IMR-90 (cell line): Measurements from ENCODE around the gene DDA1. TPM values are rescaled to one million over a fixed set of nuclear protein-coding genes. Genes with fewer than 3 reads are reported as not detected.

Experiments used
- ATAC-seq: fragments of 200-7000 bp; cut with Tn5 transposase; 2 replicates; pipeline ENCODE4 v1.9.1; 2020; ENCODE audit warnings: low read depth, mild to moderate bottlenecking, moderate library complexity
- BruUV-seq: library from RNA; stranded (reverse); fragments of 400-500 nt; replicated peaks from 2 replicates; lab custom pipeline; 2021; lab: Mats Ljungman, UMichigan
- CTCF ChIA-PET: fragments of 300-600 bp; formaldehyde crosslinking; extraction: SDS; loops from one replicate; lab custom pipeline; 2021; ENCODE audit warnings: antibody characterized with exemption; lab: Yijun Ruan, JAX
- POLR2A ChIA-PET: fragments of 300-600 bp; sonication (Branson Sonifier 250); formaldehyde crosslinking; loops from one replicate; lab custom pipeline; 2022; ENCODE audit warnings: antibody characterized with exemption; ENCODE audit not compliant: unreplicated experiment; lab: Charles Lee
- DNase-seq: peaks from one replicate; pipeline ENCODE4 v3.0.0; 2013
- H2AFZ ChIP-seq: replicated peaks from 2 replicates; pipeline ENCODE3; 2013; ENCODE audit warnings: low read length, mild to moderate bottlenecking; ENCODE audit not compliant: poor library complexity
- H2AK5ac ChIP-seq: 2 replicates; pipeline ENCODE4 v1.6.1; 2013; ENCODE audit warnings: low read depth, low read length, inconsistent platforms
- H2AK9ac ChIP-seq: replicated peaks from 2 replicates; pipeline ENCODE3; 2013; ENCODE audit warnings: mild to moderate bottlenecking, low read depth, low read length, moderate library complexity; ENCODE audit not compliant: poor library complexity
- H2BK120ac ChIP-seq: 2 replicates; pipeline ENCODE4 v1.6.1; 2013; ENCODE audit warnings: low read depth, low read length, inconsistent platforms
- H2BK15ac ChIP-seq: 3 replicates; pipeline ENCODE4 v1.6.1; 2013; ENCODE audit warnings: low read depth, low read length, inconsistent platforms
- H2BK20ac ChIP-seq: 2 replicates; pipeline ENCODE4 v1.6.1; 2013; ENCODE audit warnings: low read depth, mild to moderate bottlenecking, inconsistent platforms, low read length, moderate library complexity
- H2BK5ac ChIP-seq: 2 replicates; pipeline ENCODE4 v1.6.1; 2013; ENCODE audit warnings: mild to moderate bottlenecking, low read depth, low read length, inconsistent platforms; ENCODE audit not compliant: poor library complexity, severe bottlenecking
- H3K14ac ChIP-seq: replicated peaks from 2 replicates; pipeline ENCODE4 v1.6.1; 2013; ENCODE audit warnings: low read depth, low read length, inconsistent platforms
- H3K18ac ChIP-seq: 2 replicates; pipeline ENCODE4 v1.6.1; 2013; ENCODE audit warnings: low read depth, low read length, control low read depth
- H3K23ac ChIP-seq: 2 replicates; pipeline ENCODE4 v1.6.1; 2013; ENCODE audit warnings: low read depth, low read length, inconsistent platforms
- H3K27ac ChIP-seq: 2 replicates; pipeline ENCODE4 v1.5.1; 2013; ENCODE audit warnings: mild to moderate bottlenecking, control low read depth, low read length; ENCODE audit not compliant: insufficient read depth
- H3K27me3 ChIP-seq: 2 replicates; pipeline ENCODE4 v1.6.1; 2013; ENCODE audit warnings: low read length; ENCODE audit not compliant: control insufficient read depth, insufficient read depth
- H3K36me3 ChIP-seq: 2 replicates; pipeline ENCODE4 v1.6.1; 2013; ENCODE audit warnings: low read length, mixed read lengths; ENCODE audit not compliant: control insufficient read depth, insufficient read depth
- H3K4ac ChIP-seq: 2 replicates; pipeline ENCODE4 v1.6.1; 2013; ENCODE audit warnings: low read depth, low read length, inconsistent platforms
- H3K4me1 ChIP-seq: 2 replicates; pipeline ENCODE4 v1.6.1; 2013; ENCODE audit warnings: low read length, mixed read lengths; ENCODE audit not compliant: control insufficient read depth, insufficient read depth
- H3K4me2 ChIP-seq: 2 replicates; pipeline ENCODE4 v1.6.1; 2013; ENCODE audit warnings: low read depth, mild to moderate bottlenecking, control low read depth, low read length, moderate library complexity
- H3K4me3 ChIP-seq: 2 replicates; pipeline ENCODE4 v1.5.1; 2013; ENCODE audit warnings: low read depth, mild to moderate bottlenecking, control low read depth, low read length, moderate library complexity; ENCODE audit not compliant: insufficient read depth
- H3K56ac ChIP-seq: 2 replicates; pipeline ENCODE4 v1.6.1; 2013; ENCODE audit warnings: low read length, inconsistent platforms; ENCODE audit not compliant: insufficient read depth; ENCODE audit errors: extremely low read depth
- H3K79me1 ChIP-seq, 2 experiments: 2 replicates each; pipeline ENCODE4 v1.6.1; 2013; ENCODE audit warnings: low read length in 2 of 2, inconsistent platforms in 1 of 2, low read depth in 1 of 2
- H3K9ac ChIP-seq: 2 replicates; pipeline ENCODE4 v1.6.1; 2013; ENCODE audit warnings: low read depth, low read length, control low read depth
- H3K9me1 ChIP-seq: 2 replicates; pipeline ENCODE4 v1.6.1; 2013; ENCODE audit warnings: low read length, inconsistent platforms; ENCODE audit not compliant: insufficient read depth
- H3K9me3 ChIP-seq: 2 replicates; pipeline ENCODE4 v1.6.1; 2013; ENCODE audit warnings: low read length; ENCODE audit not compliant: control insufficient read depth, insufficient read depth
- H4K20me1 ChIP-seq: 2 replicates; pipeline ENCODE4 v1.6.1; 2013; ENCODE audit warnings: low read length, inconsistent platforms; ENCODE audit not compliant: insufficient read depth
- H4K5ac ChIP-seq: 2 replicates; pipeline ENCODE4 v1.6.1; 2013; ENCODE audit warnings: mild to moderate bottlenecking, low read depth, low read length, control low read depth
- H4K8ac ChIP-seq, 2 experiments: 2 replicates each; pipeline ENCODE4 v1.6.1; 2013; ENCODE audit warnings: low read depth in 2 of 2, low read length in 2 of 2, control low read depth in 1 of 2, inconsistent platforms in 1 of 2
- H4K91ac ChIP-seq: 2 replicates; pipeline ENCODE4 v1.6.1; 2013; ENCODE audit warnings: low read depth, low read length, inconsistent platforms; ENCODE audit not compliant: insufficient read depth
- CEBPB ChIP-seq: IDR thresholded peaks from 2 replicates; pipeline ENCODE4 v1.6.1; 2012; ENCODE audit warnings: low read depth, low read length, improper control_type of control experiment
- CHD1 ChIP-seq: IDR thresholded peaks from 2 replicates; pipeline ENCODE4 v1.6.1; 2012; ENCODE audit warnings: low read depth, low read length, improper control_type of control experiment
- FOS ChIP-seq: fragments of 150-350 bp; IDR thresholded peaks from 2 replicates; pipeline ENCODE4 v1.6.1; 2016; ENCODE audit warnings: low read depth, low read length
- MAFK ChIP-seq: IDR thresholded peaks from 2 replicates; pipeline ENCODE4 v1.6.1; 2012; ENCODE audit warnings: low read depth, low read length, improper control_type of control experiment
- MAZ ChIP-seq: IDR thresholded peaks from 2 replicates; pipeline ENCODE4 v1.6.1; 2012; ENCODE audit warnings: low read depth, mild to moderate bottlenecking, low read length, improper control_type of control experiment, moderate library complexity, borderline replicate concordance
- MXI1 ChIP-seq: IDR thresholded peaks from 2 replicates; pipeline ENCODE4 v1.6.1; 2012; ENCODE audit warnings: low read depth, mild to moderate bottlenecking, low read length, moderate library complexity, borderline replicate concordance
- NFE2L2 ChIP-seq: fragments of 150-350 bp; IDR thresholded peaks from 2 replicates; pipeline ENCODE4 v1.6.1; 2016; ENCODE audit warnings: low read depth, mild to moderate bottlenecking, low read length
- POLR2A ChIP-seq: IDR thresholded peaks from 2 replicates; pipeline ENCODE4 v1.6.1; 2012; ENCODE audit warnings: mild to moderate bottlenecking, low read depth, low read length
- RAD21 ChIP-seq: IDR thresholded peaks from 2 replicates; pipeline ENCODE4 v1.6.1; 2012; ENCODE audit warnings: low read length, improper control_type of control experiment
- RCOR1 ChIP-seq: IDR thresholded peaks from 2 replicates; pipeline ENCODE4 v1.6.1; 2012; ENCODE audit warnings: mild to moderate bottlenecking, low read length, improper control_type of control experiment; ENCODE audit not compliant: insufficient replicate concordance
- RFX5 ChIP-seq: IDR thresholded peaks from 2 replicates; pipeline ENCODE4 v1.8.0; 2012; ENCODE audit warnings: low read depth, mild to moderate bottlenecking, low read length, moderate library complexity
- WGBS, 2 experiments: methylation state at CpG; one replicate each; pipeline versions ENCODE4 v1.1.5 to v1.1.7; 2013; ENCODE audit warnings: missing lambda C conversion rate in 2 of 2; ENCODE audit not compliant: insufficient read length in 1 of 2; ENCODE audit errors: extremely low coverage in 2 of 2; 5-methylcytosine and 5-hydroxymethylcytosine counted together
- dilution Hi-C: fragments of 300-500 bp; cut with HindIII; formaldehyde crosslinking; loops from one replicate; pipeline ENCODE4 v1.14.3; 2018; ENCODE audit warnings: low sequenced_read_pairs; ENCODE audit not compliant: unreplicated experiment
- in situ Hi-C: fragments of 300-500 bp; cut with MboI; formaldehyde crosslinking; loops from 3 replicates; pipeline ENCODE4 v1.14.3; 2019; ENCODE audit warnings: low sequenced_read_pairs, inconsistent platforms, mixed read lengths
- intact Hi-C: fragments of 100-400 bp; cut with micrococcal nuclease; formaldehyde crosslinking; loops from 2 replicates; pipeline ENCODE4 v1.10.0; 2022
- polyA plus RNA-seq, 3 experiments: library from polyadenylated mRNA; depleted of rRNA; stranded (reverse); fragments of >200 nt; gene quantifications; 2 replicates each; pipeline ENCODE4 v1.2.3, GENCODE V29; 2012; ENCODE audit warnings: low replicate concordance in 1 of 3
- total RNA-seq: library from RNA; depleted of rRNA; stranded (reverse); fragments of >200 nt; gene quantifications from 2 replicates; pipeline ENCODE4 v1.2.3, GENCODE V29; 2012
- TF ChIP-seq, protein P1 (sequence below): fragments of 150-350 bp; IDR thresholded peaks from 2 replicates; pipeline ENCODE4 v1.6.1; 2016; ENCODE audit warnings: low read depth, mild to moderate bottlenecking, low read length, moderate library complexity, borderline replicate concordance
- TF ChIP-seq, protein P2 (sequence below): conservative IDR thresholded peaks from 2 replicates; pipeline ENCODE4 v1.5.1; 2012; ENCODE audit warnings: mild to moderate bottlenecking, low read depth, low read length, improper control_type of control experiment
- TF ChIP-seq, protein P3 (sequence below): fragments of 150-350 bp; IDR thresholded peaks from 2 replicates; pipeline ENCODE4 v1.6.1; 2017; ENCODE audit warnings: mild to moderate bottlenecking, antibody characterized with exemption, low read length, low read depth

Gene DDA1
- total and polyA plus RNA-seq, 2 of the 4 experiments (the other 2 are of a cell fraction), result 33.7 to 87.2 TPM

DNA sequence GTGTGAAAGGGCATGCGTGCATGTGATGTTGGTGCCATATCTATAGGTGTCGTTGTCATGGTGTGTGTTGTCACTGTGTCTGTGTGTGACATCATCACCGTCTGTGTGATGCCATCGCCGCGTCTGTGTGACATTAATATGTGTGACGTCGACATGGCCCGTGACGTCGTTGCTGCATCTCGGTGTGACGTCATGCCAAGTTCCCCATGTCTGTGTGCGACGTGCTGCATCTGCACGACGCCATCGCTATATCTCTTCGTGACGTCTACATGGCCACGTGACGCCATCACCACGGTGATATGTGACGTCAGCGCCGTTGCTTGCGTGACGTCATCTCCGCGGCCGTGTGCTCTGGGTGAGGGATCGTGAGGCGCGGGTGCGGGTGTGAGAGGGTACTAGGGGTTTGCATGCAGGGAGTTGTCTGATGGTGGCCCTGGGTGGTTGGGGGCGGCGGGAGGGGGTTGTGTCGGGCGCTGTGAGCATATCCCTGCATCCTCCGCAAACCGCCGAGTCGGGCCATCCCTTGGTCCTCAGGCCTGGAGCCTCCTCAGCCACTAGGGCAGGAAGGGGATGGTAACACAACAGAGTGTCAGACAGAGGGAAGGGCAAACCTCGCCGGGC, 42.6 kb downstream of the DDA1 start:
- dilution Hi-C loops, result no loop called here

More for the DNA sequence above, 42.6 kb downstream of the DDA1 start:
- Histone ChIP-seq H2AK9ac (no peak overlapping the region), H3K36me3 (no peaks in the 10 kb centered on the region), H3K9me1 (no peaks in the 10 kb centered on the region), H3K27me3 (peaks cover 8% of the 10 kb centered on the region; the same call in 1 of the 2 replicates), H3K9ac (no peak overlapping the region), H3K14ac (no peak overlapping the region), H3K56ac (no peak overlapping the region), H2BK5ac (no peak overlapping the region), H3K4me1 (0 out of 2 replicates have a peak, but pooled peaks cover 2% of the 10 kb centered on the region), H3K23ac (no peak overlapping the region), H3K27ac (no peak overlapping the region), H2BK20ac (no peak overlapping the region), H4K20me1 (no peaks in the 10 kb centered on the region; the same call in 1 of the 2 replicates), H3K9me3 (no peaks in the 10 kb centered on the region), H3K4ac (no peak overlapping the region), H3K4me2 (no peak overlapping the region), H3K18ac (no peak overlapping the region), H3K79me1 (no peaks in the 10 kb centered on the region), H2BK15ac (no peak overlapping the region), H4K8ac (no peak overlapping the region), H3K4me3 (no peak overlapping the region), H2AK5ac (no peak overlapping the region; the same call in 1 of the 2 replicates), H2BK120ac (no peak overlapping the region), H2AFZ (peak overlapping the region; percentile 43), H4K91ac (no peak overlapping the region), H4K5ac (no peak overlapping the region)
- TF ChIP-seq MAZ, result no peak
- TF ChIP-seq RCOR1, result no peak
- TF ChIP-seq MXI1, result no peak
- TF ChIP-seq RAD21, result no peak
- TF ChIP-seq POLR2A, result no peak
- TF ChIP-seq MAFK, result no peak
- TF ChIP-seq CEBPB, result no peak
- no peak for TF ChIP-seq NFE2L2
- TF ChIP-seq CHD1, result no peak
- TF ChIP-seq, protein P1, sequence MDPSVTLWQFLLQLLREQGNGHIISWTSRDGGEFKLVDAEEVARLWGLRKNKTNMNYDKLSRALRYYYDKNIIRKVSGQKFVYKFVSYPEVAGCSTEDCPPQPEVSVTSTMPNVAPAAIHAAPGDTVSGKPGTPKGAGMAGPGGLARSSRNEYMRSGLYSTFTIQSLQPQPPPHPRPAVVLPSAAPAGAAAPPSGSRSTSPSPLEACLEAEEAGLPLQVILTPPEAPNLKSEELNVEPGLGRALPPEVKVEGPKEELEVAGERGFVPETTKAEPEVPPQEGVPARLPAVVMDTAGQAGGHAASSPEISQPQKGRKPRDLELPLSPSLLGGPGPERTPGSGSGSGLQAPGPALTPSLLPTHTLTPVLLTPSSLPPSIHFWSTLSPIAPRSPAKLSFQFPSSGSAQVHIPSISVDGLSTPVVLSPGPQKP, result no peak
- TF ChIP-seq, protein P2, sequence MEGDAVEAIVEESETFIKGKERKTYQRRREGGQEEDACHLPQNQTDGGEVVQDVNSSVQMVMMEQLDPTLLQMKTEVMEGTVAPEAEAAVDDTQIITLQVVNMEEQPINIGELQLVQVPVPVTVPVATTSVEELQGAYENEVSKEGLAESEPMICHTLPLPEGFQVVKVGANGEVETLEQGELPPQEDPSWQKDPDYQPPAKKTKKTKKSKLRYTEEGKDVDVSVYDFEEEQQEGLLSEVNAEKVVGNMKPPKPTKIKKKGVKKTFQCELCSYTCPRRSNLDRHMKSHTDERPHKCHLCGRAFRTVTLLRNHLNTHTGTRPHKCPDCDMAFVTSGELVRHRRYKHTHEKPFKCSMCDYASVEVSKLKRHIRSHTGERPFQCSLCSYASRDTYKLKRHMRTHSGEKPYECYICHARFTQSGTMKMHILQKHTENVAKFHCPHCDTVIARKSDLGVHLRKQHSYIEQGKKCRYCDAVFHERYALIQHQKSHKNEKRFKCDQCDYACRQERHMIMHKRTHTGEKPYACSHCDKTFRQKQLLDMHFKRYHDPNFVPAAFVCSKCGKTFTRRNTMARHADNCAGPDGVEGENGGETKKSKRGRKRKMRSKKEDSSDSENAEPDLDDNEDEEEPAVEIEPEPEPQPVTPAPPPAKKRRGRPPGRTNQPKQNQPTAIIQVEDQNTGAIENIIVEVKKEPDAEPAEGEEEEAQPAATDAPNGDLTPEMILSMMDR, result no peak
- no peak for TF ChIP-seq FOS
- TF ChIP-seq, protein P3, sequence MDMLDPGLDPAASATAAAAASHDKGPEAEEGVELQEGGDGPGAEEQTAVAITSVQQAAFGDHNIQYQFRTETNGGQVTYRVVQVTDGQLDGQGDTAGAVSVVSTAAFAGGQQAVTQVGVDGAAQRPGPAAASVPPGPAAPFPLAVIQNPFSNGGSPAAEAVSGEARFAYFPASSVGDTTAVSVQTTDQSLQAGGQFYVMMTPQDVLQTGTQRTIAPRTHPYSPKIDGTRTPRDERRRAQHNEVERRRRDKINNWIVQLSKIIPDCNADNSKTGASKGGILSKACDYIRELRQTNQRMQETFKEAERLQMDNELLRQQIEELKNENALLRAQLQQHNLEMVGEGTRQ, result no peak
- no peak for TF ChIP-seq RFX5
- DNase-seq (no peak), ATAC-seq (no peak)
- BruUV-seq, result no TSS peak
- CTCF ChIA-PET, result no interaction called here
- POLR2A ChIA-PET, result no interaction called here
- intact Hi-C loops, result no loop called here
- WGBS, 2 experiments, result 91% methylated on average over 21 of the region's 45 CpGs; no CpG with 5 or more reads in 1 of the 2 experiments
- in situ Hi-C loops, result no loop called here
